NCI-H2227 (cell line): Measurements from ENCODE around the gene DDX41.

ENCODE experiments used
- DNase-seq: peaks from one replicate; lab custom pipeline; 2025; ENCODE audit not compliant: unreplicated experiment; lab: John Stamatoyannopoulos, UW

Gene DDX41

GRCh38 chr5:177470759-177471536, 45.8 kb downstream of the DDX41 start:
- no peak for DNase-seq

GRCh38 chr5:177469750-177470525, 46.8 kb downstream of the DDX41 start:
- DNase-seq: no peak

- DNase-seq: peak; percentile 89
Observed at GRCh38 chr5:177468685-177469628, 47.8 kb downstream of the DDX41 start.

GRCh38 chr5:177468329-177468684, 48.5 kb downstream of the DDX41 start:
- DNase-seq: no peak

- no peak for DNase-seq
Observed at GRCh38 chr5:177467436-177467835, 49.3 kb downstream of the DDX41 start.

GRCh38 chr5:177466861-177467260, 49.9 kb downstream of the DDX41 start:
- no peak for DNase-seq

GRCh38 chr5:177465044-177465443, 51.7 kb downstream of the DDX41 start:
- DNase-seq: no peak

- no peak for DNase-seq
Observed at GRCh38 chr5:177462021-177462670, 54.6 kb downstream of the DDX41 start.
